NK-92 (cell line): ENCODE results near the gene TSPY3.
"Not testable (repeated sequence)": the region's sequence is repeated elsewhere in the genome, so short reads cannot be mapped to it uniquely, and the experiment has no call there.

Experiments used
- DNase-seq: peaks from one replicate; lab custom pipeline; 2025; ENCODE audit not compliant: unreplicated experiment; lab: John Stamatoyannopoulos, UW

Gene TSPY3, protein sequence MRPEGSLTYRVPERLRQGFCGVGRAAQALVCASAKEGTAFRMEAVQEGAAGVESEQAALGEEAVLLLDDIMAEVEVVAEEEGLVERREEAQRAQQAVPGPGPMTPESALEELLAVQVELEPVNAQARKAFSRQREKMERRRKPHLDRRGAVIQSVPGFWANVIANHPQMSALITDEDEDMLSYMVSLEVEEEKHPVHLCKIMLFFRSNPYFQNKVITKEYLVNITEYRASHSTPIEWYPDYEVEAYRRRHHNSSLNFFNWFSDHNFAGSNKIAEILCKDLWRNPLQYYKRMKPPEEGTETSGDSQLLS

DNA sequence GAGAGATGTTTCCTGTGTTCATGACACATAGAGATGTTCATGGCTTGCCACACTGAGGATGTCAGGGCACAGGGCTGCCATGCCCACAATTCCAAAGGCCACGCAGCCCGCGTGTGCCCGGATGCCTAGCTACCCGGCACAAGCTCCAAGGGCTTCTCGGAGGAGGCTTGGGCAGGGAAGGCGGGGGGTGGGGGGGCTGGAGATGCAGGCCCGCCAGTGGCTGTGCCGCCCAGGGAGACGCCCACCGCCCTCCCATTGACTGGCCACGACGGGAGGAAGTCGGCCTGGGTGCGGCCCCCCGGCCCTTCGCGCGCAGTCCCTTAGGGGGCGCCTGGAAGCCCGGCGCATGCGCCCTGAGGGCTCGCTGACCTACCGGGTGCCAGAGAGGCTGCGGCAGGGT is at the start of gene TSPY3:
TSS of gene TSPY3 (plus strand) at position 301 of the 400 bp plus-strand sequence. CDS start at position 347, 46 bp downstream.
- not testable (repeated sequence) for DNase-seq

DNA sequence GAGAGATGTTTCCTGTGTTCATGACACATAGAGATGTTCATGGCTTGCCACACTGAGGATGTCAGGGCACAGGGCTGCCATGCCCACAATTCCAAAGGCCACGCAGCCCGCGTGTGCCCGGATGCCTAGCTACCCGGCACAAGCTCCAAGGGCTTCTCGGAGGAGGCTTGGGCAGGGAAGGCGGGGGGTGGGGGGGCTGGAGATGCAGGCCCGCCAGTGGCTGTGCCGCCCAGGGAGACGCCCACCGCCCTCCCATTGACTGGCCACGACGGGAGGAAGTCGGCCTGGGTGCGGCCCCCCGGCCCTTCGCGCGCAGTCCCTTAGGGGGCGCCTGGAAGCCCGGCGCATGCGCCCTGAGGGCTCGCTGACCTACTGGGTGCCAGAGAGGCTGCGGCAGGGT is 40.7 kb upstream of the TSPY3 start, which contains the start of gene TSPY8:
TSS of gene TSPY8 (plus strand) at position 301 of the 400 bp plus-strand sequence. CDS start at position 347, 46 bp downstream.
- DNase-seq = not testable (repeated sequence)

DNA sequence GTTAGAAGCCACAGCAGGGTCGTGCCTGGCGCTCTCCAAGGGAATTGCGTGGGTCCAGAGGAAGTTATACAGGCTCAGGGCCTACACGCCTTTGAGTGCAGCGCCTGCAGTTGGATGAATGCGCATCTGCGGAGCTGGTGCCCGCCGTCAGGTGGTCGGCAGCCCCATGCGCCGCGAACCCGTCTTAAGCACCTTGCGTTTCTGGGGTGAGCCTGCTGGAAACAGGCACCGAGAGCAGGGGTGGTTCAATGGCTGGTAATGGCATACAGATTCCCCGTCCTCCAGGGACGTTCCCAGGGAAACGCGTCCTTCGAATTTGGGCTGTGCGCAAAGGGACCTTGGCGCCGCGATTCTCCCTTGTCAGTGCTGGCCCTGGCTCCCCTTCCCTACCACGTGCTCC is 1.7 kb upstream of the TSPY3 start:
- not testable (repeated sequence) for DNase-seq
